GM19324 (cell line): ENCODE results near the gene SCUBE1.
"Not testable (repeated sequence)": the region's sequence is repeated elsewhere in the genome, so short reads cannot be mapped to it uniquely, and the experiment has no call there.

Experiments used
- ATAC-seq: cut with Tn5 transposase; IDR thresholded peaks from one replicate; pipeline ENCODE4 v1.9.1; 2021; ENCODE audit warnings: mild to moderate bottlenecking, moderate library complexity; ENCODE audit not compliant: unreplicated experiment, low FRiP score

The SCUBE1 gene

GRCh38 chr22:43363315-43364168 is 20.4 kb upstream of the SCUBE1 start:
- no peak for ATAC-seq

- ATAC-seq, result no peak
Observed at GRCh38 chr22:43360576-43360975, 17.4 kb upstream of the SCUBE1 start.

DNA sequence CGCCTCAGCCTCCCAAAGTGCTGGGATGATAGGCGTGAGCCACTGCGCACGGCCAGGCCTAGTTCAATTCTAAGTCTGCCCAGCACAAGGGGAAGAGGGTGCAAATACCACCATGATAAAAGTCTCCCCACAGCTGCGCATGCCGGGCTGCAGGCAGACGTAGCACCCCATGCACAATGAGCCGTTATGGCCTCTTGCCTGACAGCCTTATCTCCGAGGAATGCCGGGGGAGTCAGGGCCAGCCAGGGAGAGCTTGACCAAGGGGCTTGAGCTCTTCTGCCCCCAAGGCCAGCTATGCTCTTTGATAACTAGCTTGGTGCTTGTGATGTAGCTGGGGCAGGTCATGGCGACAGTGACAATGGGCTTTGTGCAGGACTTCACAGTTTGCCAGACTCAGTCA is 13.7 kb upstream of the SCUBE1 start:
- no peak for ATAC-seq

- ATAC-seq, result not testable (repeated sequence)
Observed at GRCh38 chr22:43355688-43356087, 12.5 kb upstream of the SCUBE1 start.

GRCh38 chr22:43351966-43352345 is 8.8 kb upstream of the SCUBE1 start:
- no peak for ATAC-seq

DNA sequence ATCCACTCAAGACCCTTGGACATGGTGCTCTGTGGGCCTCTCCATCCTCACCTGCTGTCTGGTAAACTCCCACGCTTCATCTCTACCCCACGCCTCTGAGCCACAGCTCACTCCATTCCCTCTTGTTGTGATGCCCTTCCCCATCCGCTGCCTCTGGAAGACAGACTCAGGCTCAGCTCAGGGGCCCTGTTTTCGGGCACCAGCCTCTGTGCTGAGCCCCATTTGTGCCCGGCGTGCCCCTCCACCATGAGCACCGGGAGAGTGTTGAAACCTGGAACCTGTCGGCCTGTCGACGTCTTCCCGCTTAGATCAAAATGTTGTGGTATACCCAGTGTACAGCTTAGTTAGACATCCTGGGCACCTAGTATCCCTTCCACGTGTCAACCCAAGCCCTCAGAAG is 6.5 kb upstream of the SCUBE1 start:
- no peak for ATAC-seq

DNA sequence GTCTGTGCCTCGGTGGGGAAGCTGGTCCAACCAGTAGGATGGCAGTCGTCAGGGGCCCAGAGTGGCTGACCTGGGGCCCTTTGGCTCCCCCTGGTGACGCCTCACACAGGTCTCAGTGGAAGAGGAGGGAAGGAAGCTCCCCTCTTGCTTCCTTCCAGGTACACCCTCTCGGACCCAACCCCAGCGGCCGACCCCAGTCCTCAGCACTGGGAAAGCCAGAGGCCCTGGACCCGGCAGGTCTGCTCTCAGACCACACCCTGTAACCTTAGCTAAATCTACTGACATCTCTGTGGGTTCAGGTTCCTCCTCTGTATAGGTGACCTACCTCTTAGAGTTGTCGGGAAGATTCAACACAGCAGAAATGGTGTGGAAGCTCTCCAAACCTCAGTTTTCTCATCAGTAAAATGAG is 3.4 kb upstream of the SCUBE1 start:
- no peak for ATAC-seq

GRCh38 chr22:43345761-43346301 is 2.7 kb upstream of the SCUBE1 start:
- no peak for ATAC-seq

DNA sequence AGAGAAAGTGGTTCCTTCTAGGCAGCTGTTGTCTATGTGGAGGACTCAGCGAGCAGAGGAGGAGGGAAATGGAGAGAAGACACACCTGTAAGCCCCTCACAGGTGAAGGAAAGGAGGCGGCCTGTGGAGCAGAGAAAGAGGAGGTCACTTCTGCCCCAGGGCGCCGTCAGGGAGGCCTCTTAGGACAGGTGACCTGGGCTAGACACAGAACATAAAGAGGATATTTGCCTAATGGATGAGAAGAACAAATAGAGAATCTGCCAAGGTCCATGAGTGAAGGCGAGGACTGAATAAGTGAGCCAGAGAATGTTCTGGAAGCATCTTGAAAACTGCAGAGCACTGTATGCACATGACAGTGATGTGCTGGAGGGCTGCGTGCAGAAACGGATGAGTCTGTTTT is 2.2 kb upstream of the SCUBE1 start:
- no peak for ATAC-seq

- no peak for ATAC-seq
Observed at GRCh38 chr22:43344520-43344787, 1.3 kb upstream of the SCUBE1 start.

- no peak for ATAC-seq
Observed at GRCh38 chr22:43343670-43344519, 723 bp upstream of the SCUBE1 start.

DNA sequence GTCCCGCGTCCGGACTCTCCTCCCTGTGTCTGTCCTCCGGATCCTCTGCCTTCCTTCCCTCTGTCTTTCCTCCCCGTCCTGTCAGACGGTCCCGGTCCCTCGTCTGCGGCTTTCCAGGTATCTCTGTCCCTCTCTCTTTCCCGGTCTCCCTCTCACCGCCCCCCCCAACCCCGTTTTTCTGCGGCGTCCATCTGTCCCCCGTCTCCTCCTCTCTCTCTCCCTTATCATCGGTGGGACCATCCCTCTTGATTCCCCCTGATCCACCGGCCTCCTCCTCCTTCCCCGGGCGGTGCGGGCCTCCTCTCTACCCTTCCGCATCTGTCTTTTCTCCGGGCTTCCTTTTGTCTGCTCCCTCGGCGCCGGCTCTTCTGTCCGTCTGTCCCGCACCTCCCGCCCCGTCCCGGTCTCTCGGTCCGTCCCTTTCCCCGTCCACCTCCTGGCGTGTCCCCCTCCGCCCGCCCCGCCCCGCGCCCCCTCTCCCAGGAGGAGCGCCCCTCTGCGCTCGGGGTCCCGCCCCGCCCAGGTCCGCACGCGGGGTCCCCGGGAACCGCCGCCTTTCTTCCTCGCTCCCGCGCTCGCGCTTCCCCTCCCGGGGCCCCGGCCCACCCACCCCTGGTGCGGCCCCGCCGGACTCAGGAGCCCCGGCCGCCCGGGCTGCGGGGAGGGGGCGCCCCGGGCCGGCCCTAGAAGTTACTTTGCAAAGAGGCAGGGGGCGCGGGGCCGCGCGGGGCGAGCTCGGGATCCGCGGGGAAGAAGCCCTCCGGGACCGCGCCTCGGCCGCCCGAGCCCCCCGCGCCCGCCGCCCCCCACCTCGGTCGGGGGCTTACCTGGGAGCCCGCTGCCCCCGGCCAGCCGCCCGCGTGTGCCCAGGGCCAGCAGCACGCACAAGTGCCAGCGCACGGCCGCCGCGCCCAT is 568 bp downstream of the SCUBE1 start:
- ATAC-seq, result no peak

DNA sequence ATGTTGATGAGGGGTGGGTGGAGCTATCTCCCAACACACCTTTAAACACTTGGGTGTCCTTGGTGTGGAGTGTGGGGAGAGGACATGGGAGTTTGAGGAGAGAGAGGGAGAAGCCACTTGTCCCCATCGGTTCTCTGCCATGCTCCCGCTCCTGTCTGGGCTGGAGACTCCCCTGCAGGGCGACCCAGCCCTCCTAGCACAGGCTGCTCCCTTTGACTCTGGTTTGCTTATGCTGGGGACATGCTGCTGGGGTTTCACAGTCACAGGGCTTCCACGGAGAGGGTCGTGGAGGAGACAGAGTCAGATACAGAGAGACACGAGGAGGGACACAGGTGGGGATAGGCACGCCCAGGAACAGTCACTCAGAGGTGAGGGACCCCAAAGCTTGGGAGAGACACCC is 1.6 kb downstream of the SCUBE1 start:
- ATAC-seq, result no peak

- ATAC-seq, result no peak
Observed at GRCh38 chr22:43338766-43339345, 4.3 kb downstream of the SCUBE1 start.

GRCh38 chr22:43337946-43338345 is 5.2 kb downstream of the SCUBE1 start:
- no peak for ATAC-seq

- no peak for ATAC-seq
Observed at GRCh38 chr22:43337385-43337784, 5.8 kb downstream of the SCUBE1 start.

- no peak for ATAC-seq
Observed at GRCh38 chr22:43334378-43334777, 8.8 kb downstream of the SCUBE1 start.

GRCh38 chr22:43333978-43334377 is 9.2 kb downstream of the SCUBE1 start:
- no peak for ATAC-seq

GRCh38 chr22:43333156-43333555 is 10.0 kb downstream of the SCUBE1 start:
- ATAC-seq, result no peak

GRCh38 chr22:43331698-43332097 is 11.5 kb downstream of the SCUBE1 start:
- no peak for ATAC-seq
